ENCODE data around the gene POLDIP3.

Gene POLDIP3

DNA sequence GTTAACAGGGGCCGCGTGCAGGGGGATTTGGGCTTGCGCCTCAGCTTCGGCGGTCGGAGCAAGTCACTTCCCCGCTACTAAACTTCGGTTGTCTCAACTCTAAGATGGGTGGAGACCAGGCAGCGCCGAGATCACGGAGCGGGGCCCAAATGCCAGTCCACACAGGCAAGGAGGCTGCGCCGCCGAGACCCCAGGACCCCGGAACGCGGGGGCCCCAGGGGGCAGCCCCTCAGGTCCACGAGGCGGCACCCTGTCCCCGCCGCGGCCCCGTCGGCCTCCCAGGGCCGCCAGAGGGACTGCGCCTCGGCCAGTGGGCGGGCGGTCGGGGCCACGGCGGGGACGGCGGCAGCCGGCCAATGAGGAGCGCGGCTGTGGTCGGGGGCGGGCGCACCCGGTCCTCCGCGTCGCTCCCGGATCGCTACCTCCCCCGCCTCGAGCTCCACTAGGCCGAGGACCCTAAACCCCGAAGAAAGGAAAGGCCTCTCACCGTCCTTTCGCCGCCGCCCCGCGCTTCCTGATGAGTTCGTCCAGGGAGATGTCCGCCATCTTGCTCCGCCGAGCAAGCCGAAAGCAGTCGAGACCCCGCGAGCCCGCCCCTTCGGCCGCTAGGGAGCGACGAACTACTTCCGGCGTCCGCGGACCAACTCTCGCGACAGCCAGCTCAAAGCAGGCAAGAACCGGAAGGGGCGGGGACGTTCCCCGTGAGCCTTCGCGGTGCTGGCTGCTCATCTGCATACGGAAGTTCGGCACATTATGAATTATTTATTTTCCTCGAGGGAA is at the start of gene POLDIP3:
TSS of gene POLDIP3 (minus strand) at position 572 of the 780 bp plus-strand sequence. CDS start at position 546, 26 bp downstream.
- peak; percentile 95 to 98 (median 97) for DNase-seq (ENCODE audit: low read depth in 3 of 3, low spot score in 1 of 3)

DNA sequence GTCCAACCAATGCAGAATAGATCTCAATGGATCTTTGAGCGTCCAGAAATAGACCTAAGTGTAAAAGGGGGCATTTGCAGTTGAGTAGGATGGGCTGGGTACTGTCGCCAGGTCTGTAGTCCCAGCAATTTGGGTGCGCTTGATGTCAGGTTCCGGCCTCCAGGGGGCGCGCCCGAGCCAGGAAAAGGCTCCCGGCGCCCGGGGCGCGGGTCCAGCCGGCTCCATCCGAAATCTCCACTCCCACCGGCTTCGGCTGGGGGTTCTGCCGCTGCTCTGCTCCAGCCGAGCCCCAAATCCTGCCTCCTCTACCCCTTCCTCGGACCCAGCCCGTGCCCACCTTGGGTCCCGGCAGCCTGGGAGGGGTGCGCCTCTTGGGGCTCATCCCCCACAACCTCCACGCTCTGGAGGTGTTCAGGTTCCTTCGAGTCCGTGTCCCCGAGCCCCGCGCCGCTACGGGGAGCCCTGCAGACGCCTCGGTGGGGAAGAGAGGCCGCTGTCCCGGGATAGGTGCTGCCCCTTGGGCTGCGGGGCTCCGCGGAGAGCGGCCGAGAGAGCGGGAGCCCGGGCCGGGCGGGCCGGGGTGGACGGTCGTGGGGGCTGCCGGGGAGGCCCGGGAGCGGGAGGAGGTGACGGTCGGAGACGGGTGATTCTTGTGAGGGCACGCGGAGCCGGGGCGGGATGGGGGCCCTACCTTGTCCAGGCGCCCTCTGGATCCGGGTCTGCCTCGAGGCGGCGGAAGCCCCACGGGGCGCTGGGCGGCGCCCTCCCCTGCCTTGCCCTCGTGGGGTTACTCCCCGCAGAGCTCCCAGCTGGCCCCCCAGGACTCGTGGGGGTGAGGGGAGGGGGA is 47.5 kb upstream of the POLDIP3 start:
- DNase-seq (ENCODE audit: low read depth in 3 of 3, low spot score in 1 of 3) = peak; percentile 39 to 80 (median 51)

DNA sequence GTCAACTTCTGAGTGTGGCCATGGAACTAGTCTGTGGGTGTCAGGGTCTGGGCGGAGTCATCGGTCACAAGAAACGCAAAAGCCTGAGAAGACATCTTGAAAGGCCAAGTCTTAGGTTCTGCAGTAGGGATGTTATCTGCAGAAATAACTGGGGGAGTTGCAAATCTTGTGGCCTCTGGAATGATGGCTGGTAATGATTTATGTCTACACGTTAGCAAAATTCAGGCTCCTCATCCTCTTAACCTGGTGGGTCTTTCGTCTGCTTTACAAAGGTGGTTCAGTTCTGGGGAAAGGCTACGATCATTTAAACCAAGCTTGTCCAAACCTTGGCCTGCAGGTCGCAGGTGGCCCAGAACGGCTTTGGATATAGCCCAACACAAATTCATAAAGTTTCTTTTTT is 41.9 kb upstream of the POLDIP3 start:
- DNase-seq (ENCODE audit: low read depth in 3 of 3, low spot score in 1 of 3) = no peak

DNA sequence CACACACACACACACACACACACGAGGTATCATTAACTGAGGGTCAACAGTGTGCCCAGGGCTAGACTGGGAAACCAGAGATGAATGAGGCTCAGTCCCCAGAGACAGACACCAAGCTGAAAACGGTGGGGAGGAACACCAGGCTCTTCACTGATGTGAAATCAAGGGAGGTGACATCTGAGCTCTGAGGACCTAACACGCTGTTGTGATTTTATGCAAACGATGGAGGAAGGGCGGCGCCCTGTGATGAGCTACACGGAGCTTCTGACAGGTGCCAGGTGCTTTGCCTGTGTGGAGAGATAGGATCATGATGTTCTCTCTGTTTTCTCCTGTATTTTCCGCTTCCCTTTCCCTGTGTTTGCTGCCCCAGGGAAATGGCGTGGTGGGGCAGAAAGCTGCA is 41.0 kb upstream of the POLDIP3 start:
- no peak for DNase-seq (ENCODE audit: low read depth in 3 of 3, low spot score in 1 of 3)

GRCh38 chr22:42654436-42655073 is 39.9 kb upstream of the POLDIP3 start:
- DNase-seq (ENCODE audit: low read depth in 3 of 3, low spot score in 1 of 3) = no peak

GRCh38 chr22:42653999-42654398 is 39.3 kb upstream of the POLDIP3 start:
- no peak for DNase-seq (ENCODE audit: low read depth in 3 of 3, low spot score in 1 of 3)

DNA sequence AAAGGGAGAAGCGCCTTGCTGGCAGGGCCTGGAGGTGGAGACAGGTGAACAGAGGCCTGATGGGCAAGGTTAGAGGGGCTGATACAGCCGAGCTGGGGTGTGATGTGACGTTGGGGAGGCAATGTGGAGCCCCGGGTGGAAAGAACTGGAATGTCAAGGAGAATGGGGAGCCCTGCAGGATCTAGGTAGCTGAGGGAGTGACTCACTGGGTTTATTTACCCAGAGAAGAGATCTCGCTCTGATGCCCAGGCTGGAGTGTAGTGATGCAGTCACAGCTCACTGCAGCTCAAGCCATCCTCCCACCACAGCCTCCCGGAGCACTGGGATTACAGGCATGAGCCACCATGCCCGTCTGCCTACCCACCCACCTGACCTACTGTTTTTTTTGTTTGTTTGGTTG is 36.5 kb upstream of the POLDIP3 start:
- no peak for DNase-seq (ENCODE audit: low read depth in 3 of 3, low spot score in 1 of 3)

DNA sequence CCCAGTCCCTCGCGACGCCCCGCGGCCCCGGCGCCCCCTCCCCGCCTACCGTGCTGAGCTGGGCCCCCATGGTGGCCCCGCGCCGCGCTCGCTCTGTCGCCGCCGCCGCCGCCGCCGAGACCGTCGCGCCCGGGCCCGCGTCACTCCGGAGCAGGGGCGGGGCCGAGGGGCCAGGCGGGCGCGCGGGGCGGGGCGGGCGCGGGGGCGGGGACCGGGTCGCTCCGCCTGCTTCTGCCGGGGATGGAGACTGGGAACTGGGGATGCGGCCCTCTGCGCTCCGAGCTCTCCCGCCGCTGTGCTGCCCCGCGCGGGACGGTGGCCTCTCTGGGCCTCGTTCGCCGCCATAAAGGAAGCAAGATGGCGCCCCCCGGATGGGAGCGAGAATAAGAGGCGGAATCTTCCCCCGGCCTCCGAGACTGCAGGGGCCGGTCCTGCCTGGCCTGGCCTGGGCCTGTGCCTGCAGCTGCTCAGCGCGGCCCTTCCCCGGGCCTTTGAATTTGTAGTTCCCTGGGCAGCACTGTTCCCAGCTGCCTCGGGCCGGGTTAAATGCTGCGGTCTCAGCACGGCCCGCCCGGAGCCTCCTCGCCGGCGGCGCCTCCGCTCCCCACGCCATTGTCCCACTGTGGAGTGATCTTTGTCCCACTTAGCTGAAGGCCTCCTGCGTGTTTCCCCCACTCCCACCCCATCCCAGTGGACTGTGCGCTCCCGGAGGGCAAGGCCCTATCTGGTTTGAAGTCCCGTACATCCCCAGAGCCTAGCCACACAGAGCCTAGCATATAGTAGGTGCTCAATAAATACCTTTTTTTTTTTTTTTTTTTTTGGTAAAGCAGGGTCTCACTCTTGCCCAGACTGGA is 34.8 kb upstream of the POLDIP3 start, which contains the start of gene CYB5R3:
TSS of gene CYB5R3 (minus strand) at position 147 of the 854 bp plus-strand sequence. CDS start at position 70, 77 bp downstream.
- DNase-seq (ENCODE audit: low read depth in 3 of 3, low spot score in 1 of 3) = peak; percentile 29 to 73 (median 49)

DNA sequence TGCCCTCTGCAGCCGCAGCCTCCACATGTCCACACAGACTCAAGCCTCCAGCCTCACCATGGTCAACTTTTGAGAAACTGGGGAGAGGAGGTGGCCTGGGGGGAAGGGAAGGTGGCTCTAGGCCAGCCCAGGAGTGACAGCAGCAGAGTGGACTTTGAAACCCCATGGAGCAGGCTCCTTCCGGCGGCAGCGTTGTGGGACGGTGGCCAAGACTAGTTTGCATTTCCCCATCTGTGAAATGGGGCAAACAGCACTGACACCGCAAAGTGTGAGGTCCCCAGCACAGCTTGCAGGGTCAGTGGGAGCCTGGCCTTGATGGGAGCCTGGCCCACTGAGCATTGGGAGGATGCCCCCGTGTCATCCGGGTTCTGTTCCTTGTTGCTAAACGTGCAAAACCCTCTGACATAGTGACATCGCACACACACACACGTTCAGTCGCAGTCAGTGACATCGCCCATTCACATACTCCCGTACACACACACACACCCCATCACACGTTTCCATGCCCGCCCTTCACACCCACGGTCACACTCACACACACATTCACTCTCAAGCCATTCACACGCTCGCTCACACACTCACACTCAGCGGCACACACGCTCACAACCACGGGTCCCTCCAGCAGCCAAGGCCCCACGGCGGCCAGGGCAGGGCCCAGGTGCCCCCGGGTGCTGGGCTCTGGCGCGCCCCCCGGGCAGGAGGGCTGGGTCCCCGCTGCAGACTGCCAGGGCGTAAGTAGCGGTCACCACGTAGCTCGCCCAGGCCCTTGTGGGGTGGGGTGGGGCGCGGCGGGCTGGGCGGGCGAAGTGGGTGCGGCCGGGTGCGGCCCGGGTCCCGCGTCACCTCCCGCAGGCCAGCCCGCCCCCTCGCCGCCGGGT is 33.9 kb upstream of the POLDIP3 start:
- DNase-seq (ENCODE audit: low read depth in 3 of 3, low spot score in 1 of 3) = peak in 1 of 3 donors; percentile 7

DNA sequence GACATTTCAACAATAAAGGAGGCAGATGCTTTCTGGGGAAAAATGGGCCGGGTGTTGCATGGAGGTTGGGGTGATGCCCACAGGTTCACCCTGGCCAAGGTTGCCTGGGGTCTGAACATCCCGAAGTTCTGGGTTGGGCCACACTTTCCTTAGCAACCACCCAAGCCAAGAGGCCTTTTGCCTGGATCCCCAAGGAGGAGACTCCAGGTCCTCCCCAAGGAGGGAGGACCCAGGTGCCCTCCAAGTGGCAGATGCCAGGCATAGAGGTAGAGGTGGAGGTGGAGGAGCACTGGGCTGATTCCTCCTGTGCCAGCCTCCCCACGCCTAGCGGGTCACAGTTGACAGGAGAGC is 33.3 kb upstream of the POLDIP3 start:
- DNase-seq (ENCODE audit: low read depth in 3 of 3, low spot score in 1 of 3) = no peak

- no peak for DNase-seq (ENCODE audit: low read depth in 3 of 3, low spot score in 1 of 3)
Observed at GRCh38 chr22:42646569-42647525, 32.2 kb upstream of the POLDIP3 start.

GRCh38 chr22:42645938-42646568 is 31.4 kb upstream of the POLDIP3 start:
- no peak for DNase-seq (ENCODE audit: low read depth in 3 of 3, low spot score in 1 of 3)

GRCh38 chr22:42645341-42645937 is 30.8 kb upstream of the POLDIP3 start:
- DNase-seq (ENCODE audit: low read depth in 3 of 3, low spot score in 1 of 3) = no peak

DNA sequence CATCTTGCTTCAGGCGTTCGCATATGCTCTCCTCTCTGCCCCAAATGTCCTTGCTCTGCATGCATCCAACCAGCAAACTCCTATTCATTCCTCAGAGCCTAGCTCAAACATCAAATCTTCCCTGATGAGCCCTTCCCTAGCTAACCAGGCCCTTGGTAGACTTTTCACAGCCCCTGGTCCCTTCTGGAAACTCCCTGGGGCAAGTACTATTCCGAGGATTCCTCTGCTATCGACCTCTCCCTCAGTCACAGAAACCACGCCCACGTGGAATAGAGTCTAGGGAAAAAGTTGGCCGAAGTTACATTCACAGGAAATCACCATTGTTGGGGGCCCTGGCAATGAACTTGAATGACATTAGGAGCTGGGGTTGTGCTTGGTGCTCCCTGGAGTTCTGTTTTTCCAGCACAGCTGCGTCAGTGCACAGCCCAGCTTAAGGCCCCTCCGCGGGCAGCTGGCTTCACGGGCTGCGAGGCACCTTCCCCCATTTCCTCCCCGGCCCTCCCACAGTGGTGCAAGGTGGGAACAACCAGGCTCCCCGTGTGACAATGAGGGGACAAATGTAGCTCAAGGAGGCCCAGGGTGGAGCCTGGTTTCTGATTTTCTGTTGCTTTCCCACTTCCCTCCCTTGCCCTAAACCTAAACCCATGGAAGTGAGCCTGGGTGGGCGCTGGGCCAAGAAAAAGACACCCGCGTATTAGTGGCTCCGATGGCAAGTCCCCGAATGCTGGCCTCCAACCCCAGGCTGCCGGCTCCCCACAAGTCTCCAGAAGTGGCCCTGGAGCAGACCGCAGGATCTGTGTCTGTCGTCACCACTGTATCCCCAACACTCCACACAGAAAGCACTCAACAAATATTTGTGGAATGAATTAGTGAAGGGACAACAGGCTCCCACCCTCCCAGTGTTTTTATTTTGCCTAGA is 30.0 kb upstream of the POLDIP3 start:
- no peak for DNase-seq (ENCODE audit: low read depth in 3 of 3, low spot score in 1 of 3)

DNA sequence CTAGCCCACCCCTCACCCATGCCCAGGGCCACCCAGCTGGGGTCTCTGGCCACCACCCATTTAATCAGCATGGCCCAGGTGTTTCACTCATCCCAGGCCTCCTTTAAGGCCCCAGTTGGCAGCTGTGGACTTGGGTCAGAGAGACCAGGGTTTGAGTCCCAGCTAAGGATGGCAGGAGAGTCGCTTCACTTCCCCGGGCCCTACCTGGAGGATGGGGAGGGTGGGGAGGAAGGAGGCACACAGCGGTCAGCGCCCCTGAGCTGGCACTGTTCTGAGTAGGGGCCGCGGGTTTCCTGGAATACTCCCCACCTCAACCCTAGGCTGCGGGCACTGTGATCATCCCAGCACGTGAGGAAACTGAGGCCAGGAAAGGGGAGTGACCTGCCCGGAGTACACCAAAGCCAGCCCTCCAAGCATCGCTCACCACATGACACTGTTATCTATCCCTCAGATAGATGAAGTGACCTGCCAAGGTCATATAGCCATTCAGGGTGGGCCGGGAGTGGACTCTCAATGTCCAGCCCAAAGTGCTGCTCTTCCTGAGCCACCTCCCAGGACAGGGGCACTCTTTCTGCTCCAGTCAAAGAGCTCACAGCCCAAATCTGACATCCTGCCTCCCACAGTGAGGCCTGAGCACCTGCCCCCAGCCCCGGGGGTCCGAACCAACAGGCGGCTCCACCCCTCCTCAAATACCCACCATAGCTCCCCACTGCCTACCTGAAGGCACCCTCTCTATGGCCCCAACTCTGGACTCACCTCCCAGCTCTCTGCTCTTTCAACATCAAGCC is 29.1 kb upstream of the POLDIP3 start:
- no peak for DNase-seq (ENCODE audit: low read depth in 3 of 3, low spot score in 1 of 3)

Measured in stimulated activated CD4-positive, alpha-beta T cell treated with anti-CD3 and anti-CD28 coated beads, TNF-alpha, amount 100 ng/mL, for 1 hour (primary cell).